ENCODE data around the gene PROK2.

DNA sequence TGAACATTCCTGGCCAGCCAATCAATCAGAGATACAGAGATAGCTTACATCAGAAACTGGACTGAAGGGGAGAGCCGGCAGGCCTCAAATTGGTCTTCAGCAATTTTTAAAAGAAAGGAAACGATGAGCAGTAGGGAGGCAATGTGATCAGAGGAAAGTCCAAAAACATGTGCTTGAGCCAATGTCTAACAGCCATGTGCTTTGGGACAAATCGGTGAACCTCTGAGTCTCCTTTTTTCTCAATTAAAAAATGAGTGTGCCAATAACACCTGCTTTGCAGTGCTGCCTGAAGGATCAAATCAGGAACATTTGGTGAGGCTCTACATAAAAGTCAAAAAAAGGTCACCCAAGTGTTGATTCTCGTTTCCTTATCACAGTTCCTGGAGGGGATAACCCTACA lies 52.3 kb downstream of the PROK2 start:
- TF ChIP-seq, protein P1, sequence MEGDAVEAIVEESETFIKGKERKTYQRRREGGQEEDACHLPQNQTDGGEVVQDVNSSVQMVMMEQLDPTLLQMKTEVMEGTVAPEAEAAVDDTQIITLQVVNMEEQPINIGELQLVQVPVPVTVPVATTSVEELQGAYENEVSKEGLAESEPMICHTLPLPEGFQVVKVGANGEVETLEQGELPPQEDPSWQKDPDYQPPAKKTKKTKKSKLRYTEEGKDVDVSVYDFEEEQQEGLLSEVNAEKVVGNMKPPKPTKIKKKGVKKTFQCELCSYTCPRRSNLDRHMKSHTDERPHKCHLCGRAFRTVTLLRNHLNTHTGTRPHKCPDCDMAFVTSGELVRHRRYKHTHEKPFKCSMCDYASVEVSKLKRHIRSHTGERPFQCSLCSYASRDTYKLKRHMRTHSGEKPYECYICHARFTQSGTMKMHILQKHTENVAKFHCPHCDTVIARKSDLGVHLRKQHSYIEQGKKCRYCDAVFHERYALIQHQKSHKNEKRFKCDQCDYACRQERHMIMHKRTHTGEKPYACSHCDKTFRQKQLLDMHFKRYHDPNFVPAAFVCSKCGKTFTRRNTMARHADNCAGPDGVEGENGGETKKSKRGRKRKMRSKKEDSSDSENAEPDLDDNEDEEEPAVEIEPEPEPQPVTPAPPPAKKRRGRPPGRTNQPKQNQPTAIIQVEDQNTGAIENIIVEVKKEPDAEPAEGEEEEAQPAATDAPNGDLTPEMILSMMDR (conservative IDR thresholded peaks at IDR 0.05) = no peak
- TF ChIP-seq ZFX (IDR thresholded peaks at IDR 0.05) = no peak

All from C4-2B (cell line).